Measurements from ENCODE around the gene NECTIN1.

The NECTIN1 gene

GRCh38 chr11:119754656-119755355, 25.8 kb upstream of the NECTIN1 start:
- Histone ChIP-seq H3K9ac (ENCODE audit: low read length in 2 of 2) (no peak overlapping the region), H3K27ac (ENCODE audit: low read length) (no peak overlapping the region), H3K9me3 (ENCODE audit: control insufficient read depth in 2 of 2, low read length in 2 of 2) (no peaks in the 10 kb centered on the region), H3K4me3 (ENCODE audit: low read length in 2 of 2) (no peak overlapping the region), H3K27me3 (ENCODE audit: control insufficient read depth in 1 of 2, insufficient read depth in 2 of 2, low read length in 2 of 2) (peaks cover 2% of the 10 kb centered on the region in 2 donors), H3K4me1 (ENCODE audit: control insufficient read depth, insufficient read depth, low read length) (no peaks in the 10 kb centered on the region), H3K36me3 (ENCODE audit: control insufficient read depth in 2 of 2, insufficient read depth in 2 of 2, low read length in 2 of 2) (no peaks in the 10 kb centered on the region)

GRCh38 chr11:119754199-119754598, 25.2 kb upstream of the NECTIN1 start:
- H3K4me1 ChIP-seq (ENCODE audit: control insufficient read depth, insufficient read depth, low read length): no peaks in the 10 kb centered on the region
- no peak overlapping the region for H3K4me3 ChIP-seq (ENCODE audit: low read length in 2 of 2)
- no peak overlapping the region for H3K9ac ChIP-seq (ENCODE audit: low read length in 2 of 2)
- no peaks in the 10 kb centered on the region for H3K36me3 ChIP-seq (ENCODE audit: control insufficient read depth in 2 of 2, insufficient read depth in 2 of 2, low read length in 2 of 2)
- peaks cover 2 to 3% of the 10 kb centered on the region in 2 donors for H3K27me3 ChIP-seq (ENCODE audit: control insufficient read depth in 1 of 2, insufficient read depth in 2 of 2, low read length in 2 of 2)
- H3K27ac ChIP-seq (ENCODE audit: low read length): no peak overlapping the region
- no peaks in the 10 kb centered on the region for H3K9me3 ChIP-seq (ENCODE audit: control insufficient read depth in 2 of 2, low read length in 2 of 2)

DNA sequence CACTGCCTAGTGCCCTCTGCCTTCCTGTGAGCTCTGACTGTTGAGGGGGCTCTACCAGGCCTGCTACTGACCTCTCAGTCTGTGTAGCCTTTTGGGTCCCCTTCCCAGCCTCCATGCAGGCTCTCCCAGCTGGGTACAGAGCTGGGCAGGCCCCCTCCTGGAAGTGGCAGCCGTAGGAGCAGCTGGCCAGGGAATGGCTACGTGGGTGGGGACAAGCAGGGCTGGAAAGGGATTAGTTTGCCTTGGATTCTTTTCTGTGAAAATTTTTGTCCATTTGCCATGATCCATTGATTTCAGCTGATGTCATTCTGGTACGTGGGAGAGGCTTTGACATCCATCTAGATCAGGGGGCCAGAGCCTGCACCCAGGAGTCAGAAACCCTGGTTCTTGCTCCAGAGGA, 23.9 kb upstream of the NECTIN1 start:
- Histone ChIP-seq H3K4me1 (ENCODE audit: control insufficient read depth, insufficient read depth, low read length) (no peaks in the 10 kb centered on the region), H3K9me3 (ENCODE audit: control insufficient read depth in 2 of 2, low read length in 2 of 2) (no peaks in the 10 kb centered on the region), H3K27ac (ENCODE audit: low read length) (no peak overlapping the region), H3K9ac (ENCODE audit: low read length in 2 of 2) (no peak overlapping the region), H3K36me3 (ENCODE audit: control insufficient read depth in 2 of 2, insufficient read depth in 2 of 2, low read length in 2 of 2) (no peaks in the 10 kb centered on the region), H3K4me3 (ENCODE audit: low read length in 2 of 2) (no peak overlapping the region), H3K27me3 (ENCODE audit: control insufficient read depth in 1 of 2, insufficient read depth in 2 of 2, low read length in 2 of 2) (peaks cover 2 to 4% of the 10 kb centered on the region in 2 donors)

DNA sequence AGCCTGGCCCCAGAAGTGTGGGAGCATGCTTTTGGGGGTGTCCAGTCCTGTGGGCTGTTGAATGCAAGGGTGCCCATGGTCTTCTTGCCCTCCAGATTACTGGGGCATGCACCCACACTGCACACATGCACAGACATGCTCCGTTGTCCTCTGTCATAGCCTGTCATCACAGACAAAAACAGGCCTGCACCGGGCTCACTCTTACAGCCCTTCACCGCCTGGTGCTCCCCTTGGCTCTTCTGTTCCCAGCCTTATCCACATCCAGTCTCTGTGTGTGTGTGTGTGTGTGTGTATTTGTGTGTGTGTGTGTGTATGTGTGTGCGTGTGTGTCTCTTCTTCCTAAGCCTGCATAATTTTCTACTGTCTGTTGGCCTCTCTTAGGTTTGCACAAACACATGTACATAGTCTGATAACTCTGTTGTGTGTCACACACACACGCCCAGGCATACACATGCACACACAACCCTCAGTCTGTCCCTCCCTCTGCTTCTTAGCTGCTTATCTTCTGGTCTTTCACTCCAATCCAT, 23.4 kb upstream of the NECTIN1 start:
- H3K4me3 ChIP-seq (ENCODE audit: low read length in 2 of 2): no peak overlapping the region
- no peak overlapping the region for H3K27ac ChIP-seq (ENCODE audit: low read length)
- no peaks in the 10 kb centered on the region for H3K36me3 ChIP-seq (ENCODE audit: control insufficient read depth in 2 of 2, insufficient read depth in 2 of 2, low read length in 2 of 2)
- peaks cover 2 to 4% of the 10 kb centered on the region in 2 donors for H3K27me3 ChIP-seq (ENCODE audit: control insufficient read depth in 1 of 2, insufficient read depth in 2 of 2, low read length in 2 of 2)
- no peaks in the 10 kb centered on the region for H3K4me1 ChIP-seq (ENCODE audit: control insufficient read depth, insufficient read depth, low read length)
- H3K9me3 ChIP-seq (ENCODE audit: control insufficient read depth in 2 of 2, low read length in 2 of 2): no peaks in the 10 kb centered on the region
- H3K9ac ChIP-seq (ENCODE audit: low read length in 2 of 2): no peak overlapping the region

DNA sequence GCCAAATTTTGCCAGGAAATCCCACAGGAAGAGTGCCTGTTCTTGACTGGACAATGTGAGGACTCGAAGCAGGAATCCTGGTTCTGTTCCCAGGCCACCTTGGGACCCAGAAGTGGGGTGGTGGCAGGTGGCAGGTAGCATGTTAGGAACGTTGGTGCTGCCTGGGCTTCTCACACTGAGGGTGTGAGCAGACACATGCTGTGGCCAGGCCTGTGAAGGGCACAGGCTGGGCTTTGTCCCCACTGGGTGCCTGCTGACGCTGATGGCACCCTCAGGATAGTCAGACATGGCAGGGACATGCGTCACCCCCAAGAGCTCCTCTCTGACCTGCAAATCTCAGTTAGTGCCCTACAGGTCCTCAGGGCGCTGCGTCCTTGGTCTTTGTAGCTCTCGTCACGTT, 21.1 kb upstream of the NECTIN1 start:
- no peak overlapping the region for H3K9ac ChIP-seq (ENCODE audit: low read length in 2 of 2)
- H3K36me3 ChIP-seq (ENCODE audit: control insufficient read depth in 2 of 2, insufficient read depth in 2 of 2, low read length in 2 of 2): no peaks in the 10 kb centered on the region
- H3K4me3 ChIP-seq (ENCODE audit: low read length in 2 of 2): no peak overlapping the region
- no peaks in the 10 kb centered on the region for H3K4me1 ChIP-seq (ENCODE audit: control insufficient read depth, insufficient read depth, low read length)
- H3K27ac ChIP-seq (ENCODE audit: low read length): no peak overlapping the region
- peaks cover 4 to 7% of the 10 kb centered on the region in 2 donors for H3K27me3 ChIP-seq (ENCODE audit: control insufficient read depth in 1 of 2, insufficient read depth in 2 of 2, low read length in 2 of 2)
- H3K9me3 ChIP-seq (ENCODE audit: control insufficient read depth in 2 of 2, low read length in 2 of 2): no peaks in the 10 kb centered on the region

- Histone ChIP-seq H3K4me3 (ENCODE audit: low read length in 2 of 2) (no peak overlapping the region), H3K9me3 (ENCODE audit: control insufficient read depth in 2 of 2, low read length in 2 of 2) (no peaks in the 10 kb centered on the region), H3K9ac (ENCODE audit: low read length in 2 of 2) (no peak overlapping the region), H3K4me1 (ENCODE audit: control insufficient read depth, insufficient read depth, low read length) (no peaks in the 10 kb centered on the region), H3K36me3 (ENCODE audit: control insufficient read depth in 2 of 2, insufficient read depth in 2 of 2, low read length in 2 of 2) (no peaks in the 10 kb centered on the region), H3K27me3 (ENCODE audit: control insufficient read depth in 1 of 2, insufficient read depth in 2 of 2, low read length in 2 of 2) (peaks cover 2 to 7% of the 10 kb centered on the region in 2 donors), H3K27ac (ENCODE audit: low read length) (no peak overlapping the region)
These were observed 20.1 kb upstream of the NECTIN1 start for GRCh38 chr11:119749006-119749565.

- Histone ChIP-seq H3K27ac (ENCODE audit: low read length) (no peak overlapping the region), H3K9ac (ENCODE audit: low read length in 2 of 2) (no peak overlapping the region), H3K9me3 (ENCODE audit: control insufficient read depth in 2 of 2, low read length in 2 of 2) (no peaks in the 10 kb centered on the region), H3K27me3 (ENCODE audit: control insufficient read depth in 1 of 2, insufficient read depth in 2 of 2, low read length in 2 of 2) (peaks cover 4 to 11% of the 10 kb centered on the region in 2 donors), H3K4me1 (ENCODE audit: control insufficient read depth, insufficient read depth, low read length) (no peaks in the 10 kb centered on the region), H3K4me3 (ENCODE audit: low read length in 2 of 2) (no peak overlapping the region), H3K36me3 (ENCODE audit: control insufficient read depth in 2 of 2, insufficient read depth in 2 of 2, low read length in 2 of 2) (no peaks in the 10 kb centered on the region)
These were observed 19.1 kb upstream of the NECTIN1 start for GRCh38 chr11:119747868-119748660.

- Histone ChIP-seq H3K4me1 (ENCODE audit: control insufficient read depth, insufficient read depth, low read length) (peaks cover 15% of the 10 kb centered on the region), H3K9ac (ENCODE audit: low read length in 2 of 2) (no peak overlapping the region), H3K27ac (ENCODE audit: low read length) (no peak overlapping the region), H3K9me3 (ENCODE audit: control insufficient read depth in 2 of 2, low read length in 2 of 2) (no peaks in the 10 kb centered on the region), H3K4me3 (ENCODE audit: low read length in 2 of 2) (no peak overlapping the region), H3K36me3 (ENCODE audit: control insufficient read depth in 2 of 2, insufficient read depth in 2 of 2, low read length in 2 of 2) (no peaks in the 10 kb centered on the region), H3K27me3 (ENCODE audit: control insufficient read depth in 1 of 2, insufficient read depth in 2 of 2, low read length in 2 of 2) (peaks cover 17 to 29% of the 10 kb centered on the region in 2 donors)
These were observed 17.0 kb upstream of the NECTIN1 start for GRCh38 chr11:119745776-119746535.

DNA sequence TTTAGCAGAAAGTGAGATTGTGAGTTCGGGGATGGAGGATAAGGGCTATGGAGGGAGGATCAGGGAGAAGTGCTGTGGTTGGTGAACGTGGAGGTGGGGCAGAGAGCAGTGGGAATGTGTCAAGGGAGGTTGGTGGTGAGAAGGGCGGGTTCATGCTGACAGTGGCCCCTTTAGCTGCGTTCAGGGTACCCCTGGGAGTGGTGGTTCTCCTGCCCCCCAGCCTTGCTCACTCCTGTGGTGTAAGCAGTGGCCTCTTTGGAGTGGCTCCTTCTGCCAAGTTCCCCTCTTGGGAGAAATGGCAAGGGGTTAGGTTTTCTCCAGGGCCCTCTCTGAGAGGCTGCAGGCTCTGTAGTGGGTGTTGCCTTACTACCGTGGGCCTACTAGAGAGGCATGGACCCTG, 16.1 kb upstream of the NECTIN1 start:
- Histone ChIP-seq H3K4me3 (ENCODE audit: low read length in 2 of 2) (no peak overlapping the region), H3K27ac (ENCODE audit: low read length) (no peak overlapping the region), H3K4me1 (ENCODE audit: control insufficient read depth, insufficient read depth, low read length) (peaks cover 15% of the 10 kb centered on the region), H3K9me3 (ENCODE audit: control insufficient read depth in 2 of 2, low read length in 2 of 2) (no peaks in the 10 kb centered on the region), H3K36me3 (ENCODE audit: control insufficient read depth in 2 of 2, insufficient read depth in 2 of 2, low read length in 2 of 2) (no peaks in the 10 kb centered on the region), H3K9ac (ENCODE audit: low read length in 2 of 2) (no peak overlapping the region), H3K27me3 (ENCODE audit: control insufficient read depth in 1 of 2, insufficient read depth in 2 of 2, low read length in 2 of 2) (peaks cover 25 to 35% of the 10 kb centered on the region in 2 donors)

GRCh38 chr11:119744577-119744976, 15.6 kb upstream of the NECTIN1 start:
- Histone ChIP-seq H3K9me3 (ENCODE audit: control insufficient read depth in 2 of 2, low read length in 2 of 2) (no peaks in the 10 kb centered on the region), H3K27me3 (ENCODE audit: control insufficient read depth in 1 of 2, insufficient read depth in 2 of 2, low read length in 2 of 2) (peaks cover 30 to 40% of the 10 kb centered on the region in 2 donors), H3K27ac (ENCODE audit: low read length) (no peak overlapping the region), H3K4me3 (ENCODE audit: low read length in 2 of 2) (no peak overlapping the region), H3K4me1 (ENCODE audit: control insufficient read depth, insufficient read depth, low read length) (peaks cover 15% of the 10 kb centered on the region), H3K9ac (ENCODE audit: low read length in 2 of 2) (no peak overlapping the region), H3K36me3 (ENCODE audit: control insufficient read depth in 2 of 2, insufficient read depth in 2 of 2, low read length in 2 of 2) (no peaks in the 10 kb centered on the region)

Measured in stomach smooth muscle (tissue), 2 donors.